Thoracic aorta (tissue), 2 donors: ENCODE results near the gene MAEA. TPM values are rescaled to one million over a fixed set of nuclear protein-coding genes. Genes with fewer than 3 reads are reported as not detected.
A peak's percentile ranks its signal among the peaks of the same experiment; 100 is the strongest.

ENCODE experiments used
- ATAC-seq: fragments of 150-250 bp; one replicate; pipeline ENCODE4 v1.8.0; 2017; ENCODE audit warnings: low read depth; ENCODE audit not compliant: insufficient number of reproducible peaks, low FRiP score
- DNase-seq: peaks from one replicate; pipeline ENCODE4 v3.0.0-alpha.2; 2020; ENCODE audit warnings: low spot score
- H3K27ac ChIP-seq, 2 donors: fragments of 200-600 bp; sonication (generic); 1 replicate in 1 of 2; 2 replicates in 1 of 2; pipeline ENCODE4 v1.5.1; 2016; ENCODE audit warnings: mild to moderate bottlenecking in 2 of 2, moderate library complexity in 2 of 2
- H3K27me3 ChIP-seq: fragments of 200-600 bp; sonication (generic); replicated peaks from 2 replicates; pipeline ENCODE4 v1.6.0; 2016; ENCODE audit warnings: mild to moderate bottlenecking; ENCODE audit not compliant: insufficient read depth
- H3K36me3 ChIP-seq: fragments of 200-600 bp; sonication (generic); one replicate; pipeline ENCODE4 v1.5.1; 2016
- H3K4me1 ChIP-seq, 2 donors: fragments of 200-600 bp; sonication (generic); 1 replicate in 1 of 2; 2 replicates in 1 of 2; pipeline versions ENCODE4 v1.5.1 to v1.6.0; 2016; ENCODE audit warnings: low read depth in 2 of 2, mild to moderate bottlenecking in 1 of 2; ENCODE audit not compliant: control insufficient read depth in 1 of 2
- H3K4me3 ChIP-seq: fragments of 200-600 bp; sonication (generic); 2 replicates; pipeline ENCODE4 v1.5.1; 2016; ENCODE audit warnings: mild to moderate bottlenecking
- H3K9me3 ChIP-seq: fragments of 200-600 bp; sonication (generic); 2 replicates; pipeline ENCODE4 v1.5.1; 2016
- CTCF ChIP-seq: fragments of 200-600 bp; sonication (generic); IDR thresholded peaks from one replicate; pipeline ENCODE4 v1.5.1; 2019; ENCODE audit warnings: antibody characterized with exemption
- total RNA-seq, 2 donors: library from RNA; depleted of rRNA; stranded (reverse); fragments of >200 nt; gene quantifications; one replicate each; pipeline versions ENCODE4 v1.1.0 to v1.2.3, GENCODE V29; 2016

The MAEA gene
- total RNA-seq, 2 donors from 2014 or later = 53.7 to 83.8 TPM

- peak within 1 kb of the TSS; percentile 94 for H3K4me3 ChIP-seq
- peaks cover 29 to 52% of the 10 kb centered on the region in 2 donors for H3K4me1 ChIP-seq
- H3K9me3 ChIP-seq = no peaks in the 10 kb centered on the region
- no peak for TF ChIP-seq CTCF
- H3K27me3 ChIP-seq = no peaks in the 10 kb centered on the region
- H3K36me3 ChIP-seq = no peaks in the 10 kb centered on the region
- peak within 1 kb of the TSS; percentile 94 to 95 for H3K27ac ChIP-seq
- DNase-seq (no peak), ATAC-seq (peak; percentile 64)
Measured at GRCh38 chr4:1248245-1249147, 41.2 kb upstream of the MAEA start, which contains the start of gene CTBP1. Gene CTBP1, minus strand, starts transcription at chr4:1249130. Its CDS starts 7,799 bp downstream, at chr4:1241331.

GRCh38 chr4:1249148-1249730, 40.5 kb upstream of the MAEA start:
- ATAC-seq = peak; percentile 85
- Histone ChIP-seq H3K9me3 (no peaks in the 10 kb centered on the region), H3K27me3 (no peaks in the 10 kb centered on the region), H3K4me3 (peak overlapping the region; percentile 81), H3K27ac (peak overlapping the region; percentile 94 to 95), H3K36me3 (no peaks in the 10 kb centered on the region), H3K4me1 (peaks cover 27 to 45% of the 10 kb centered on the region in 2 donors)
- TF ChIP-seq CTCF = no peak
- DNase-seq = no peak

GRCh38 chr4:1249731-1250526, 39.8 kb upstream of the MAEA start:
- H3K4me1 ChIP-seq = peaks cover 27 to 38% of the 10 kb centered on the region in 2 donors
- DNase-seq (no peak), ATAC-seq (no peak)
- H3K36me3 ChIP-seq = no peaks in the 10 kb centered on the region
- peak overlapping the region; percentile 81 for H3K4me3 ChIP-seq
- no peak for TF ChIP-seq CTCF
- H3K27ac ChIP-seq = peak overlapping the region; percentile 94 to 95
- no peaks in the 10 kb centered on the region for H3K27me3 ChIP-seq
- no peaks in the 10 kb centered on the region for H3K9me3 ChIP-seq

GRCh38 chr4:1250527-1250812, 39.2 kb upstream of the MAEA start:
- Histone ChIP-seq H3K4me3 (no peak overlapping the region), H3K36me3 (no peaks in the 10 kb centered on the region), H3K9me3 (peaks cover 4% of the 10 kb centered on the region), H3K27ac (no peak overlapping the region), H3K4me1 (peaks cover 22 to 32% of the 10 kb centered on the region in 2 donors), H3K27me3 (no peaks in the 10 kb centered on the region)
- no peak for DNase-seq
- no peak for TF ChIP-seq CTCF
- no peak for ATAC-seq
